Tibial nerve (tissue), 4 donors: ENCODE data around the gene RPAP3. TPM values are rescaled to one million over a fixed set of nuclear protein-coding genes. Genes with fewer than 3 reads are reported as not detected.
A peak's percentile ranks its signal among the peaks of the same experiment; 100 is the strongest.

Experiments
- DNase-seq, 2 donors: peaks; one replicate each; pipeline ENCODE4 v3.0.0-alpha.2; 2019; ENCODE audit warnings: low spot score in 2 of 2
- H3K27ac ChIP-seq, 4 donors: fragments of 200-600 bp; sonication (generic) in 3 of 4; one replicate each; pipeline ENCODE4 v1.5.1; 2017 to 2019; ENCODE audit warnings: mild to moderate bottlenecking in 1 of 4
- H3K27me3 ChIP-seq, 2 donors: fragments of 200-600 bp; sonication (generic) in 1 of 2; one replicate each; pipeline versions ENCODE4 v1.5.1 to v1.6.0; 2017 to 2019
- H3K36me3 ChIP-seq, 3 donors: fragments of 200-600 bp; sonication (generic); one replicate each; pipeline ENCODE4 v1.5.1; 2018 to 2019
- H3K4me1 ChIP-seq, 4 donors: fragments of 200-600 bp; sonication (generic) in 3 of 4; one replicate each; pipeline ENCODE4 v1.5.1; 2017 to 2019
- H3K4me3 ChIP-seq, 4 donors: fragments of 200-600 bp; sonication (generic) in 3 of 4; one replicate each; pipeline ENCODE4 v1.5.1; 2017 to 2019; ENCODE audit warnings: mild to moderate bottlenecking in 1 of 4, moderate library complexity in 1 of 4
- H3K9me3 ChIP-seq, 4 donors: fragments of 200-600 bp; sonication (generic) in 3 of 4; one replicate each; pipeline ENCODE4 v1.5.1; 2017 to 2019
- CTCF ChIP-seq, 5 experiments: fragments of 200-600 bp in 3 of 5; fragments of 450-650 bp in 2 of 5; sonication (generic) in 3 of 5; IDR thresholded peaks; one replicate each; pipeline ENCODE4 v1.5.1; 2016 to 2019; ENCODE audit warnings: antibody characterized with exemption in 5 of 5, mild to moderate bottlenecking in 3 of 5, moderate library complexity in 2 of 5
- EP300 ChIP-seq, 2 donors: sonication (generic); formaldehyde crosslinking; IDR thresholded peaks; one replicate each; pipeline ENCODE4 v1.6.1; 2017; ENCODE audit warnings: antibody characterized with exemption in 2 of 2, mild to moderate bottlenecking in 1 of 2
- POLR2A ChIP-seq, 2 donors: fragments of 450-650 bp; IDR thresholded peaks; one replicate each; pipeline ENCODE4 v1.6.1; 2017; ENCODE audit warnings: antibody characterized with exemption in 2 of 2, mild to moderate bottlenecking in 2 of 2, moderate library complexity in 2 of 2
- WGBS, 2 donors: methylation state at CpG; one replicate each; pipeline ENCODE4 v1.1.5; 2018; 5-methylcytosine and 5-hydroxymethylcytosine counted together
- total RNA-seq, 4 donors: library from RNA; depleted of rRNA; stranded (reverse); fragments of >200 nt; gene quantifications; one replicate each; pipeline ENCODE4 v1.1.0, GENCODE V29; 2016

RPAP3 gene
- total RNA-seq, 4 donors from 2014 or later, result 8.8 to 19.2 (median 15.5) TPM

GRCh38 chr12:47742253-47742825 is 36.5 kb upstream of the RPAP3 start:
- DNase-seq, result peak in 1 of 2 donors; percentile 71
- Histone ChIP-seq H3K27ac (no peak overlapping the region), H3K4me1 (peaks cover 5 to 46% (median 29%) of the 10 kb centered on the region in 4 donors)

GRCh38 chr12:47741340-47741703 is 35.5 kb upstream of the RPAP3 start:
- H3K9me3 ChIP-seq, result no peaks in the 10 kb centered on the region
- H3K27ac ChIP-seq, result peak overlapping the region in 3 of 4 donors; percentile 66 to 86 (median 71)
- no peaks in the 10 kb centered on the region for H3K36me3 ChIP-seq
- TF ChIP-seq CTCF (IDR thresholded peaks at IDR 0.05) (no peak), POLR2A (IDR thresholded peaks at IDR 0.05) (no peak), EP300 (IDR thresholded peaks at IDR 0.05) (peak in 1 of 2 donors; percentile 52)
- WGBS, 2 donors, result 18 to 47% methylated on average over 4 of the region's 4 CpGs
- H3K4me1 ChIP-seq, result peaks cover 5 to 56% (median 38%) of the 10 kb centered on the region in 4 donors
- no peaks in the 10 kb centered on the region for H3K27me3 ChIP-seq
- peak; percentile 74 to 76 for DNase-seq
- no peak overlapping the region for H3K4me3 ChIP-seq

More at GRCh38 chr12:47742253-47742825, 36.5 kb upstream of the RPAP3 start:
- H3K36me3 ChIP-seq, result no peaks in the 10 kb centered on the region
- no peaks in the 10 kb centered on the region for H3K9me3 ChIP-seq
- H3K27me3 ChIP-seq, result no peaks in the 10 kb centered on the region
- WGBS, 2 donors, result 83 to 88% methylated on average over 7 of the region's 7 CpGs
- no peak overlapping the region for H3K4me3 ChIP-seq
- TF ChIP-seq EP300 (IDR thresholded peaks at IDR 0.05), result peak in 1 of 2 donors; percentile 7
- no peak for TF ChIP-seq POLR2A (IDR thresholded peaks at IDR 0.05)
- peak; percentile 81 to 96 (median 85) for TF ChIP-seq CTCF (IDR thresholded peaks at IDR 0.05)

- no peaks in the 10 kb centered on the region for H3K36me3 ChIP-seq
- no peak overlapping the region for H3K4me3 ChIP-seq
- peak overlapping the region in 3 of 4 donors; percentile 66 to 86 (median 71) for H3K27ac ChIP-seq
- DNase-seq, result no peak
- no peaks in the 10 kb centered on the region for H3K27me3 ChIP-seq
- WGBS, 2 donors, result 66 to 70% methylated on average over 13 to 19 of the region's 21 CpGs
- peaks cover 10 to 62% (median 44%) of the 10 kb centered on the region in 4 donors for H3K4me1 ChIP-seq
- H3K9me3 ChIP-seq, result no peaks in the 10 kb centered on the region
- TF ChIP-seq EP300 (IDR thresholded peaks at IDR 0.05) (no peak), POLR2A (IDR thresholded peaks at IDR 0.05) (no peak), CTCF (IDR thresholded peaks at IDR 0.05) (no peak)
Observed at GRCh38 chr12:47740606-47741339, 34.9 kb upstream of the RPAP3 start.

- H3K9me3 ChIP-seq, result no peaks in the 10 kb centered on the region
- no peak for DNase-seq
- no peaks in the 10 kb centered on the region for H3K27me3 ChIP-seq
- H3K4me3 ChIP-seq, result no peak overlapping the region
- H3K36me3 ChIP-seq, result no peaks in the 10 kb centered on the region
- H3K27ac ChIP-seq, result peak overlapping the region in 3 of 4 donors; percentile 66 to 86 (median 71)
- no peak for TF ChIP-seq CTCF (IDR thresholded peaks at IDR 0.05)
- no peak for TF ChIP-seq EP300 (IDR thresholded peaks at IDR 0.05)
- TF ChIP-seq POLR2A (IDR thresholded peaks at IDR 0.05), result no peak
- 68% methylated on average over 12 of the region's 12 CpGs for WGBS, 2 donors
- H3K4me1 ChIP-seq, result peaks cover 11 to 70% (median 51%) of the 10 kb centered on the region in 4 donors
Observed at GRCh38 chr12:47739979-47740378, 34.1 kb upstream of the RPAP3 start.

- TF ChIP-seq POLR2A (IDR thresholded peaks at IDR 0.05) (no peak), EP300 (IDR thresholded peaks at IDR 0.05) (no peak), CTCF (IDR thresholded peaks at IDR 0.05) (no peak)
- DNase-seq, result no peak
- no peaks in the 10 kb centered on the region for H3K9me3 ChIP-seq
- peaks cover 11 to 76% (median 55%) of the 10 kb centered on the region in 4 donors for H3K4me1 ChIP-seq
- 89 to 92% methylated on average over 3 of the region's 3 CpGs for WGBS, 2 donors
- no peaks in the 10 kb centered on the region for H3K27me3 ChIP-seq
- peak overlapping the region in 3 of 4 donors; percentile 71 to 90 (median 86) for H3K27ac ChIP-seq
- H3K4me3 ChIP-seq, result no peak overlapping the region
- H3K36me3 ChIP-seq, result no peaks in the 10 kb centered on the region
Observed at GRCh38 chr12:47739297-47739696, 33.5 kb upstream of the RPAP3 start.
